ENCODE data around the gene CDH13. TPM values are rescaled to one million over a fixed set of nuclear protein-coding genes. Genes with fewer than 3 reads are reported as not detected.

CDH13 gene
- total RNA-seq, 1 experiment from 2014 or later = 49.3 TPM

- DNase-seq (ENCODE audit: unreplicated experiment) = no peak
- Mint-ChIP-seq H3K4me3 (ENCODE audit: unreplicated experiment) (no peak overlapping the region), H3K27ac (ENCODE audit: low read depth, unreplicated experiment) (no peak overlapping the region), H3K27me3 (ENCODE audit: insufficient read depth, unreplicated experiment) (no peaks in the 10 kb centered on the region), H3K36me3 (ENCODE audit: insufficient read depth, unreplicated experiment) (no peaks in the 10 kb centered on the region), H3K4me1 (ENCODE audit: insufficient read depth, unreplicated experiment) (no peaks in the 10 kb centered on the region), H3K9me3 (ENCODE audit: unreplicated experiment) (peaks cover 7% of the 10 kb centered on the region)
- TF ChIP-seq CTCF (IDR thresholded peaks at IDR 0.05; ENCODE audit: unreplicated experiment) = no peak
- BruUV-seq (replicated peaks) = no TSS peak
- CTCF ChIA-PET = no interaction called here
- POLR2A ChIA-PET = interaction anchor here (0.7 kb wide), 1 partner anchor 235 kb away, joined by 3 read pairs; no protein-coding TSS in a partner anchor
- intact Hi-C loops (cut with micrococcal nuclease) = no loop called here
Observed at GRCh38 chr16:83027973-83028372, 401.2 kb downstream of the CDH13 start.

GRCh38 chr16:83029467-83029866 lies 402.7 kb downstream of the CDH13 start:
- Mint-ChIP-seq H3K27me3 (ENCODE audit: insufficient read depth, unreplicated experiment) (no peaks in the 10 kb centered on the region), H3K36me3 (ENCODE audit: insufficient read depth, unreplicated experiment) (no peaks in the 10 kb centered on the region), H3K4me3 (ENCODE audit: unreplicated experiment) (no peak overlapping the region), H3K27ac (ENCODE audit: low read depth, unreplicated experiment) (no peak overlapping the region), H3K9me3 (ENCODE audit: unreplicated experiment) (peaks cover 7% of the 10 kb centered on the region), H3K4me1 (ENCODE audit: insufficient read depth, unreplicated experiment) (no peaks in the 10 kb centered on the region)
- BruUV-seq (replicated peaks) = no TSS peak
- DNase-seq (ENCODE audit: unreplicated experiment) = no peak
- no peak for TF ChIP-seq CTCF (IDR thresholded peaks at IDR 0.05; ENCODE audit: unreplicated experiment)
- intact Hi-C loops (cut with micrococcal nuclease) = no loop called here
- POLR2A ChIA-PET = no interaction called here
- CTCF ChIA-PET = no interaction called here

GRCh38 chr16:83031524-83031923 lies 404.8 kb downstream of the CDH13 start:
- Mint-ChIP-seq H3K36me3 (ENCODE audit: insufficient read depth, unreplicated experiment) (no peaks in the 10 kb centered on the region), H3K9me3 (ENCODE audit: unreplicated experiment) (peaks cover 7% of the 10 kb centered on the region), H3K27ac (ENCODE audit: low read depth, unreplicated experiment) (no peak overlapping the region), H3K4me1 (ENCODE audit: insufficient read depth, unreplicated experiment) (no peaks in the 10 kb centered on the region), H3K27me3 (ENCODE audit: insufficient read depth, unreplicated experiment) (no peaks in the 10 kb centered on the region), H3K4me3 (ENCODE audit: unreplicated experiment) (no peak overlapping the region)
- no peak for TF ChIP-seq CTCF (IDR thresholded peaks at IDR 0.05; ENCODE audit: unreplicated experiment)
- ChIA-PET CTCF (no interaction called here), POLR2A (no interaction called here)
- no TSS peak for BruUV-seq (replicated peaks)
- intact Hi-C loops (cut with micrococcal nuclease) = no loop called here
- DNase-seq (ENCODE audit: unreplicated experiment) = no peak

- POLR2A ChIA-PET = no interaction called here
- Mint-ChIP-seq H3K27ac (ENCODE audit: low read depth, unreplicated experiment) (no peak overlapping the region), H3K27me3 (ENCODE audit: insufficient read depth, unreplicated experiment) (no peaks in the 10 kb centered on the region), H3K4me1 (ENCODE audit: insufficient read depth, unreplicated experiment) (peaks cover 5% of the 10 kb centered on the region), H3K36me3 (ENCODE audit: insufficient read depth, unreplicated experiment) (peaks cover 7% of the 10 kb centered on the region), H3K9me3 (ENCODE audit: unreplicated experiment) (no peaks in the 10 kb centered on the region), H3K4me3 (ENCODE audit: unreplicated experiment) (no peak overlapping the region)
- no peak for DNase-seq (ENCODE audit: unreplicated experiment)
- CTCF ChIA-PET = no interaction called here
- intact Hi-C loops (cut with micrococcal nuclease) = no loop called here
- no peak for TF ChIP-seq CTCF (IDR thresholded peaks at IDR 0.05; ENCODE audit: unreplicated experiment)
- BruUV-seq (replicated peaks) = no TSS peak
Observed at GRCh38 chr16:83037102-83037501, 410.3 kb downstream of the CDH13 start.

All from MCF 10A (cell line).